Measurements from ENCODE around the gene ADAMTS3. TPM values are rescaled to one million over a fixed set of nuclear protein-coding genes. Genes with fewer than 3 reads are reported as not detected.

Gene ADAMTS3
- total RNA-seq, 4 donors from 2014 or later: 0.37 to 3.6 (median 0.75) TPM

GRCh38 chr4:72383439-72383838 is 185.6 kb downstream of the ADAMTS3 start:
- TF ChIP-seq POLR2A (IDR thresholded peaks at IDR 0.05): no peak
- TF ChIP-seq, protein P1, sequence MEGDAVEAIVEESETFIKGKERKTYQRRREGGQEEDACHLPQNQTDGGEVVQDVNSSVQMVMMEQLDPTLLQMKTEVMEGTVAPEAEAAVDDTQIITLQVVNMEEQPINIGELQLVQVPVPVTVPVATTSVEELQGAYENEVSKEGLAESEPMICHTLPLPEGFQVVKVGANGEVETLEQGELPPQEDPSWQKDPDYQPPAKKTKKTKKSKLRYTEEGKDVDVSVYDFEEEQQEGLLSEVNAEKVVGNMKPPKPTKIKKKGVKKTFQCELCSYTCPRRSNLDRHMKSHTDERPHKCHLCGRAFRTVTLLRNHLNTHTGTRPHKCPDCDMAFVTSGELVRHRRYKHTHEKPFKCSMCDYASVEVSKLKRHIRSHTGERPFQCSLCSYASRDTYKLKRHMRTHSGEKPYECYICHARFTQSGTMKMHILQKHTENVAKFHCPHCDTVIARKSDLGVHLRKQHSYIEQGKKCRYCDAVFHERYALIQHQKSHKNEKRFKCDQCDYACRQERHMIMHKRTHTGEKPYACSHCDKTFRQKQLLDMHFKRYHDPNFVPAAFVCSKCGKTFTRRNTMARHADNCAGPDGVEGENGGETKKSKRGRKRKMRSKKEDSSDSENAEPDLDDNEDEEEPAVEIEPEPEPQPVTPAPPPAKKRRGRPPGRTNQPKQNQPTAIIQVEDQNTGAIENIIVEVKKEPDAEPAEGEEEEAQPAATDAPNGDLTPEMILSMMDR (IDR thresholded peaks at IDR 0.05): no peak
- intact Hi-C loops (cut with DNase I; ENCODE audit: low total_unique reads): no loop called here
- 64 to 76% methylated on average over 3 of the region's 3 CpGs for WGBS, 2 donors

DNA sequence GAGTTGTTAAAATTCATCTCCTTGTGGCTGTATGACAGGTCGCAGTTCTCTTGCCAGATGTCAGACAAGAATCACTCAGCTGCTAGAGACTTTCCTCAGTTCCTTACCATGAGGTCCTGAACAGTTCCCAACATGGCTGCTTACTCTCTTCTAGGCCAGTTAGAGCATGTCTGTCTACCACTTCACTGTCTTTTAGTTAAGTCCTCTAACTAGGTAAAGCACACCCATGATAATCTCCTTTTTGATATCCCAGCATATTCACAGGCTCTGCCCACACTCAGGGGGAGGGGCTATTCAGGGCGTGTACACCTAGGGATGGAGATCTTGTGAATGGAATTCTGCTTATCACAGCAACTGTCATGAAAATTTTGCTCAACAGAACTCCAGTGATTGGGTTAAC is 190.1 kb downstream of the ADAMTS3 start:
- H3K4me3 ChIP-seq (ENCODE audit: low read depth, poor library complexity, severe bottlenecking): no peak overlapping the region
- TF ChIP-seq, protein P1 (IDR thresholded peaks at IDR 0.05): no peak
- no peak for DNase-seq (ENCODE audit: low spot score in 2 of 2)
- 76 to 84% methylated on average over 2 of the region's 2 CpGs for WGBS, 2 donors
- intact Hi-C loops (cut with DNase I; ENCODE audit: low total_unique reads): no loop called here

More at GRCh38 chr4:72383439-72383838, 185.6 kb downstream of the ADAMTS3 start:
- no peak for DNase-seq (ENCODE audit: low spot score in 2 of 2)
- no peak overlapping the region for H3K4me3 ChIP-seq (ENCODE audit: low read depth, poor library complexity, severe bottlenecking)

DNA sequence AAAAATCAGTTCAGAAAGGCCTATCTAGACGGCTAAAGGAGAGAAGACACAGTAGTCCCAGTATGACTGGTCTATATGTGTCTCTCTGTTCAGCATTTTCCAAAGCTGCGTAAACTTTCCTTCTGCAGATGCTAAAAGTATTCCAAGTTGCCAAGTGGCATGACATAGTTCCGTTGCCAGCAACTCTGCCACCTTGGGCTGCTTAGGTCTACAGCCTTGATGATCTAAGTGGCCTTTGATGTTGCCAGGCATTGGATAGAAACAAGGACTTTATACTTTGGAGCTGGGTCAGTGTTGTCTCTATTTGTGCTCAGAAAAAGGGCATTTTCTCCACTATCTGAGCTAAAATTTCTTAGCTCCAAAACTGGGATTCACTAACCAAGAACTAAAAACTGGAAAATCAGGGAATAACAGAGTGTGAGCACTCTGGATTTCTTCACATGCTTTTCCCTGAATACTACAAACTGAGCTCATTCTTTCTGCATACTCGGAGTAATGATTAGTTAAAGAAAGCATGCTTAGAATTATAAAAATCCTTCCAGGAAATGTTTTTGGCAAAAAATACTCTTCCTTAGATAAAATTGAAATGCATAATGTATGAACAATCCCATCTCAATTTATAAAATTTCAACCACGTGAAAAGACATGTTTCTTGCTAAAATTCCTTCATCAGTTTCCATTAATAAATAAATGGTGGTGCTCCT is 191.4 kb downstream of the ADAMTS3 start:
- TF ChIP-seq, protein P1 (IDR thresholded peaks at IDR 0.05): no peak
- TF ChIP-seq POLR2A (IDR thresholded peaks at IDR 0.05): no peak
- no peak for DNase-seq (ENCODE audit: low spot score in 2 of 2)
- 74 to 77% methylated on average over 5 of the region's 5 CpGs for WGBS, 2 donors
- intact Hi-C loops (cut with DNase I; ENCODE audit: low total_unique reads): no loop called here
- H3K4me3 ChIP-seq (ENCODE audit: low read depth, poor library complexity, severe bottlenecking): no peak overlapping the region

GRCh38 chr4:72376901-72377300 is 192.1 kb downstream of the ADAMTS3 start:
- TF ChIP-seq POLR2A (IDR thresholded peaks at IDR 0.05): no peak
- TF ChIP-seq, protein P1 (IDR thresholded peaks at IDR 0.05): no peak
- intact Hi-C loops (cut with DNase I; ENCODE audit: low total_unique reads): no loop called here
- DNase-seq (ENCODE audit: low spot score in 2 of 2): no peak
- no peak overlapping the region for H3K4me3 ChIP-seq (ENCODE audit: low read depth, poor library complexity, severe bottlenecking)

DNA sequence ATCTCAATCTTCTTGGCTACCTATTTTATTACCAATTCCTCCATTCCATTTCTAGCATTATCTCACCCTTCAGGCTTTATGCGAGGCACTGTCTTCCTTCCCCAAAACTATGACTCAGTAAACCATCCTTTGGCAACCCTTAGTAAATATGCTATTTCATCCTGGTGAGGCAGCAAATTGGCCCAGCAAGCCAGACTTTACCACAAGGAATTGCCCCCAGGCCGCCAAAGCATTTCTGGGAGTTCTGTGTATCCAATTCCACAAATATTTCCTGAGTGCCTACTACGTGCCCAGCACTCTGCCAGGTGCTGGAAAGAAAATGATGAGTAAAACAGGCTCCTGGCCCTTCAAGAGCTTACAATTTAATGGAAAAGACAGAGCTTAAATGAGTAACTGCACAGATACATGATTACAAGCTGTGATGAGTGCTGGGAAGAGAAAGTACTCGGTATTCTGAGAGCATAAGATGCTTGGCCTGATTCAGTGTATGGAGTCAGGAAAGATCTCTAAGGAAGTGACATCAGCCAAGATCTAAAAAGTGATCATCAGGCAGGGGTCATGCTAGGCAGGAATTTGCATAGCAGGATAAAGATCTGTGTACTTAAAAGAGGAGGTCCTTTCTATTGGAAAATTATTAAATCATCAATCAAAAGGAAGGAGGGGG is 193.8 kb downstream of the ADAMTS3 start:
- intact Hi-C loops (cut with DNase I; ENCODE audit: low total_unique reads): no loop called here
- no peak overlapping the region for H3K4me3 ChIP-seq (ENCODE audit: low read depth, poor library complexity, severe bottlenecking)
- 21 to 26% methylated on average over 4 of the region's 4 CpGs for WGBS, 2 donors
- no peak for TF ChIP-seq POLR2A (IDR thresholded peaks at IDR 0.05)
- TF ChIP-seq, protein P1 (IDR thresholded peaks at IDR 0.05): no peak
- no peak for DNase-seq (ENCODE audit: low spot score in 2 of 2)
